LHCN-M2 (cell line): Measurements from ENCODE around the gene TPD52L1. TPM values are rescaled to one million over a fixed set of nuclear protein-coding genes. Genes with fewer than 3 reads are reported as not detected.
"Not testable (repeated sequence)": the region's sequence is repeated elsewhere in the genome, so short reads cannot be mapped to it uniquely, and the experiment has no call there.

Experiments used
- DNase-seq: peaks from one replicate; pipeline ENCODE4 v3.0.0-alpha.2; 2012; ENCODE audit warnings: low read depth
- total RNA-seq: library from RNA; depleted of rRNA; stranded (reverse); fragments of >200 nt; gene quantifications from 2 replicates; pipeline ENCODE4 v1.2.3, GENCODE V29; 2014

The TPD52L1 gene
- total RNA-seq, 1 experiment from 2014 or later = 1.5 TPM

DNA sequence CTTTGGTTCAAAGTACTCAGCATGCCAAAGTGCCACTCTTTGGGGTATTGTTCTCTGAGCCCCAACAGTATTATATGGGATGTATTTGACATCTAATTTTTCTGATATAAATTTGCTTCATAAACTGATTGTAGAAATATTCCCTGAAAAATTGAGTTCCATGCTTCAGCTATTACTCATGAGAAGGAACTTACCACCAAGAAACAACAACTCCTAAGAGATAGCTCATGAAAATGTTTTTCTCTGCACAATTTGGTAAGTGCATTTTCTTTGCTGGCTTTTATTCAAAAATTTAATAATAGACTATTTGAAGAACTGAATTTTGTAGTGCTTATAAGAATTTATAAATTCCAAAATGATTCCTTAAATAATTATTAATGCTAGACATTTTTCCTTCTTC lies 12.8 kb upstream of the TPD52L1 start:
- DNase-seq = peak; percentile 32

GRCh38 chr6:125142618-125143017 lies 11.0 kb upstream of the TPD52L1 start:
- DNase-seq = peak; percentile 35

- DNase-seq = no peak
Measured at GRCh38 chr6:125144822-125145221, 8.8 kb upstream of the TPD52L1 start.

GRCh38 chr6:125149256-125150144 lies 4.1 kb upstream of the TPD52L1 start:
- DNase-seq = peak; percentile 68

GRCh38 chr6:125151700-125152099 lies 1.9 kb upstream of the TPD52L1 start:
- no peak for DNase-seq

DNA sequence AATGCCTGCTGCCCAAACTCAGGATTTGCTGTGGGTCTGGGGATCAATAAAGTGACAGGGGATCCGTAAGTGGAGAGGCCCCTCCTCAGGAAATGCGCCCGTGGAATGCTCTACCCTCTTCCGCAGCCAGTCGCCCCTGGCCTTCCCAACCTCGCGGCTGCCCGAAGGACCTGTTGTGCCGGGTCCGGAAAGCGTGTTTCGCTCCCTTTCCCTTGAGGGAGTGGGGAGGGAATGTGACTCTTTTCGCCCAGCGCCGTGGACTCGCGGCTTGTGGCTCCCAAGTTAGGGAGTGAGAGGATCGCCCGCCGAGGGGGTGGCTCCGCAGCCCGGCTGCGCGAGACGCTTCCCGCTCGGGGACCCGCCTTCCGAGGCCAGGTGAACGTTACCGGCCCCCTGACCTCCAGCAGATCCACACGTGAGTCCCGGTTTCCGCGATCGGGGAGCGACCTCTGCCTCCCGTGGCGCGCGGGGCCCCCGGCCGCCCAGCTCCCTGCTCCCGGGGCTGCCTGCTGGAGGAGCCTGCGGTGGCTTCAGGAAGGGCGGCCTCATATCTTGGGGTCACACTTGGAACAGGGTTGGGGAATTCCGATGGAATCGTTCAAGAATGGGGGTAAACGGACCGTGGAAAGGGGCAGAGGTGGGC lies 666 bp downstream of the TPD52L1 start:
- DNase-seq = no peak

DNA sequence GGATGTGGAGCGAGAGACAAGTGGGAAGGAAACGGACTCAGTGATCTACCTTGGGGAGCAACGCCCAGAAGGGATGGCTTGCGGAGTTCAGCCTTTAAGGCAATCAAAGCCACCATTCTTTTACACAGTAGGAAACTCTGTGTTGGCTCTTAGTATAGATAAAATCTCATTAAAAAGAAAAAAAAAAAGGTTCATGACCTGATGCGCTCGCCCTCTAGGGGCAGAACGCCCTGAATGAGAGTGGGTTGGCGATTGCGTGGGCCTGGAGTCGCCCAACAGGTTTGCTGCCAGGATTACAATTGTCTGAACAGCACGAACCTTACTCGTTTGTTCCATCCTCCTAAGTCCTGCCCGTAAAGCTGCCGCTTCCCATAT lies 1.2 kb downstream of the TPD52L1 start:
- DNase-seq = no peak

GRCh38 chr6:125155344-125155743 lies 1.8 kb downstream of the TPD52L1 start:
- DNase-seq = no peak

DNA sequence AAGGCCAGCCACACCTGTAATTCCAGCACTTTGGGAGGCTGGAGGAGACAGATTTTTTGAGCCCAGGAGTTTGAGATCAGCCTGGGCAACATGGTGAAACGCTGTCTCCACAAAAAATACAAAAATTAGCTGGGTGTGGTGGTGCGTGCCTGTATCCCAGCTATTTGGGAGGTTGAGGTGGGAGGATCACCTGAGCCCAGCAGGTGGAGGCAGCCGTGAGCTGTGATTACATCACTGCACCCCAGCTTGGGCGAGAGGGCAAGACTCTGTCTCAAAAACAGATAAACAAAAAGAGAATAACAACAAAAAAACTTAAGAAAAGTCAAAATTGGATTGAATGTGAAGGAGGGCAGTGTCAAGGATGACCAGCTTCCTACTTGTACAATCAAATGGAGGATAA lies 2.9 kb downstream of the TPD52L1 start:
- DNase-seq = no peak

- DNase-seq = no peak
Measured at GRCh38 chr6:125157280-125157679, 3.7 kb downstream of the TPD52L1 start.

DNA sequence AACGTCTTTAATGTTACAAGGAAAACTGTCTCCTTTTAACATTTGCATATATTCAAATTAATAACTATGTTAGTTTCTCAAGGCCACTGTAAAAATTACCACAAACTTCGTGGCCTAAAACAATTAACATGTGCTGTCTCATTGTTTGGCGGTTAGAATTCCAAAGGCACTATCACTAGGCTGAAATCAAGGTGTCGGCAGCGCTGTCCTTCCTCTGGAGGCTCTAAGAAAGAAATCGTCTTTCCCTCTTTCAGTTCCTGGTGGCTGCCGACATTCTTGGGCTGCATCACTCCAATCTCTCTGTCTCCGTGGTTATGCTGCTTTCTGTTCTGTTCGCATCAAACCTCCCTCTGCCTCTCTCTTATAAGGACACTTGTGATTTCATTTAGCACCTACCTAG lies 4.2 kb downstream of the TPD52L1 start:
- DNase-seq = no peak

- DNase-seq = not testable (repeated sequence)
Measured at GRCh38 chr6:125163339-125163738, 9.8 kb downstream of the TPD52L1 start.

DNA sequence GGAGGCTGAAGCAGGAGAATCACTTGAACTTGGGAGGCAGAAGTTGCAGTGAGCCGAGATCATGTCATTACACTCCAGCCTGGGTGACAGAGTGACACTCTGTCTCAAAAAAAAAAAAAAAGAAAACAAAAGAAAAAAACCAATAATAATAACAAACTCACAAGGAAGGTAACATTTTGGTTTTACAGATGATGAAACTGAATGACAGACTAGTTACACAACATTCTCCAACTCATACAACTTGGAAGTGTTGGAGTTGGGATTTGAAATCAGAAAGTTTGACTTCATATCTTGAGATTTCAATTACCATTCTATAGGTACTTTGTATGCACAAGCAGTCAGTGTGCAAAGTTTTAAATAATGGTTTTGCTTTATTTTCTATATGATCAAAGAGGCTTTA lies 10.2 kb downstream of the TPD52L1 start:
- DNase-seq = no peak

- no peak for DNase-seq
Measured at GRCh38 chr6:125164696-125165095, 11.1 kb downstream of the TPD52L1 start.

DNA sequence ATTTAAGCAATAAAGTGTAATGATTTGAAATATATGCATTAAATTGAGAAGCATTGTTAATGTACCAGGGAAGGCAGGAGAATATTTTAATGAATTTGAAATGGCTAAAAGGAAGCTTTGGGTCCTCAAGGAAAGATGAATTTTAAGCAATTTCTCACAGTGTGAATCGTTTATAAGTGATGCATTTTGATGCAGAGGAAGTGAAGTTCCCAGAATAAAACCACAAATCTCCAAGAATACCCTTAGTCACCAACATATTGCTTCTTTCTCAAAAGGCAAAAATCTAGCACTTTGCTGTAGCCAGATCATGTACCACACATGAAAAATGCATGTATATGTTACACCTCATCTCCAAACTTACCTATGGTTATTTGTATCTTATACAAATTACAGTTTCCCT lies 11.7 kb downstream of the TPD52L1 start:
- peak; percentile 68 for DNase-seq

- DNase-seq = no peak
Measured at GRCh38 chr6:125165776-125166175, 12.2 kb downstream of the TPD52L1 start.

DNA sequence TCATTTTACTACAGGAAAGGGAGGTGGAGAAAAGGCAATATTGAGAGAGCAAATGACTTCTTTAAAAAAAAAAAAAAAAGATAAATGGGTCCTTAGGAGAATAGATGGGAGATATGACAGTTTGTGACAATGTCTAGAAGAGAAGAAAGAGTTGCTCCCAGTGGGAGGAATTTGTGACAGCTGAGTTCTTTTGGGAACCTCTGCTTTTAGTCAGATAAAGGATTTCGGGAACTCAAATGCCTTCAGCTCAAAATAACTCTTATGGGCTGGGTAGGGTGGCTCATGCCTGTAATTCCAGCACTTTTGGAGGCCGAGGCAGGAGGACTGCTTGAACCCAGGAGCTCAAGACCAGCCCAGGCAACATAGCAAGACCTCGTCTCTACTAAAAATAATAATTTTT lies 13.1 kb downstream of the TPD52L1 start:
- no peak for DNase-seq

- DNase-seq = no peak
Measured at GRCh38 chr6:125167579-125167978, 14.0 kb downstream of the TPD52L1 start.

DNA sequence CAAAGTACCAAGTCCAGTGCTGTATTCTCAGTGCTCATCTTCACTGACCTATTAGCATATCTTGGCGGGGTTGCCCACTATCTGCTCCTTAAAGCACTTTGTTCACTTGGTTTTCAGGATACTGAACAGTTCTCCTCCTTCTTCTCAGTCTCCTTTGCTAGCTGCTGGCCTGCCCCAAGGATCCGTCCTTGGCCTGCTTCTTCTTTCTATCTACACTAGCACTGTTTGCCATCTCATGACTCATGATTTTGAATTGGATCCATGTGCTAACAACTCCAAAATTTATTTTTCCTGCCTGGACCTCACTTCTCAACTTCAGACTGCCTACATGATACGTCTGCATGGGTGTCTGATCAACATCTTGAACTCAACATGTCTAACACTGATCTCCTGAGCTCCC lies 15.5 kb downstream of the TPD52L1 start:
- no peak for DNase-seq

- no peak for DNase-seq
Measured at GRCh38 chr6:125169522-125169921, 15.9 kb downstream of the TPD52L1 start.

- DNase-seq = no peak
Measured at GRCh38 chr6:125170376-125170775, 16.8 kb downstream of the TPD52L1 start.

GRCh38 chr6:125173341-125174095 lies 19.9 kb downstream of the TPD52L1 start:
- no peak for DNase-seq
